ENCODE data around the gene MBIP.
"Not testable (repeated sequence)": the region's sequence is repeated elsewhere in the genome, so short reads cannot be mapped to it uniquely, and the experiment has no call there.

Gene MBIP, protein sequence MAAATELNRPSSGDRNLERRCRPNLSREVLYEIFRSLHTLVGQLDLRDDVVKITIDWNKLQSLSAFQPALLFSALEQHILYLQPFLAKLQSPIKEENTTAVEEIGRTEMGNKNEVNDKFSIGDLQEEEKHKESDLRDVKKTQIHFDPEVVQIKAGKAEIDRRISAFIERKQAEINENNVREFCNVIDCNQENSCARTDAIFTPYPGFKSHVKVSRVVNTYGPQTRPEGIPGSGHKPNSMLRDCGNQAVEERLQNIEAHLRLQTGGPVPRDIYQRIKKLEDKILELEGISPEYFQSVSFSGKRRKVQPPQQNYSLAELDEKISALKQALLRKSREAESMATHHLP

DNA sequence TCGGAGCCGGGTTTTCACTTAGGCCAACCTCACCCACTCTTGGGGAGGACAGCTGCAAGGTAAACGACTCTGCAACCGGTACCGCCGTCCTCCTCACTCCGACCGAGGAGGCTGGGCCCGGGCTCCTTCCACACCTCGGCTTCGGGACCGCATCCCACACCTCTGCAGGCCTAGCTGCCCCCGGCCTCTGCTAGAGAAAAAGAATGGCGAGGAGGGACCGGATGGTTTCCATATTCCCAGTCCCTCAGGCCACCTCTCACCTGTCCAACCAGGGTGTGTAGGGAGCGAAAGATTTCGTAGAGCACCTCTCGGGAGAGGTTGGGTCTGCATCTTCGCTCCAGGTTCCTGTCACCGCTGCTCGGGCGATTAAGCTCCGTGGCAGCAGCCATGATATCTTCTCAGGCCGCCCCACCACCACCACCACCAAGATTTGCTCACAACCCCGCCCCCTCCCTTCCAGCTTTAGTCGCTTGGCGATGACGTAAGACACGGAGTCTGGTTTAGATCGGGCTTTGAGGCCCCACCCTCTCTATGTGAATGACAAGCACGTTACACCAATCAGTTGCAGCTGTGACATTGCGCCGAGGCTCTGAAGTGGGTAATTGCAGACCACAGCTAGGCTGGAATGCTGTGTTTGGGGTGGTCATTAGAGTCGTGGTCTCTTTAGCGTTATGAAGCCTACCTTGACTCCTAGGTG lies at the start of gene MBIP:
MBIP (minus strand) TSS at position 438 of the 697 bp plus-strand sequence; CDS start at position 389, 49 bp downstream.
- peak; percentile 82 to 85 for DNase-seq (ENCODE audit: low read depth in 2 of 2)

DNA sequence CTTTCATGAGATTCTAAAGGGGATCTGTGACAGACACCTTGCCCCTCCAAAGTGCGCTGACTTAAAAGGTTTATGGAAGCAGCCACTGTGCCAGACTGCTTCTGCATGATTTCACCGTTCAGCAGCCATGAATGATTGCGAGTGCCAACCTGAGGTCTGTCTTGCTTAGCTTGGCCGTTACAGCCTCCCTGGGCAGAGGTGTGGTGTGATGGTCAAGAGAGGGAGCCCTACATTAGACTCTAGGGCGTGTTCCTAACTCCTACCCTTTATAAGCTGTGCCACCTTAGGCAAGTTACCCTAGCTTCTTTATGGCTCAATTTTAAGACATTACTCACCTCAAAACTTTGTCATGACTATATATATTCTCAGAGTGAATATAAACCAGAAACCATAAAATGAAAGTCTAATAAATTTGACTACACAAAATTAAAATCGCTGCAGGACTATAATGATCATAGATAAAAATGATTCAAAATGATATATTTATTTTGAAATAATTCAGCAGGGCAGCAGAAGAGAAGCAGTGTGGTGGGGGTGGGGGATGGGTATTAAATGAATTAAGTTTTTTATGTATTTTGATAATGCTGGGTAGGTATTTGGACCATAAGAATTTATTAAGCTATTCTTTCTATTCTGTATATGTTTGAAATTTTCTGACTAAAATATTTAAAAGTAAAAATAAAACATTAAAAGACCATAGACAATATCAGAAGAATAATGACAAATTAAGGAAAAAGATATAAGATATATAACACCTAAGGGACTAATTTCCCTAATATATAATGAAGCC lies 47.7 kb upstream of the MBIP start:
- DNase-seq (ENCODE audit: low read depth in 2 of 2): no peak

DNA sequence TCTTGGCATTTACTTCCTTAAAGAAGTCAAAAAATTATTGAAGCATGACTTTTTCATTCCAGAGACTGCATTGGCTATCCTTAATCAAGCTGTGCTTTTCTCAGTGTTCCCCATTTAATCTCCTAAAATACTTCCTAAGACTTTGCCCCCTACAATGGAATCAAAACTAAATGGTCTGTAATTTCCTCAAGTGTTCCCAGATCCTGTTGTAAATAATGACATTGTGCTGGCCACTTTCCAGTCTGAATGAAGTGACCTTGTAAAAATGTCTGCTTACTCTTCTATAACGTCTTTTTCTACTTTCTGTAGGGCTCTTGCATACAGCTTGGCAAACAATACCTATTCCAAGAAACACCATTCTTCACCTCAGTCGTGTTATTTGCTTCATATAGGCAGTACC lies 45.3 kb upstream of the MBIP start:
- no peak for DNase-seq (ENCODE audit: low read depth in 2 of 2)

DNA sequence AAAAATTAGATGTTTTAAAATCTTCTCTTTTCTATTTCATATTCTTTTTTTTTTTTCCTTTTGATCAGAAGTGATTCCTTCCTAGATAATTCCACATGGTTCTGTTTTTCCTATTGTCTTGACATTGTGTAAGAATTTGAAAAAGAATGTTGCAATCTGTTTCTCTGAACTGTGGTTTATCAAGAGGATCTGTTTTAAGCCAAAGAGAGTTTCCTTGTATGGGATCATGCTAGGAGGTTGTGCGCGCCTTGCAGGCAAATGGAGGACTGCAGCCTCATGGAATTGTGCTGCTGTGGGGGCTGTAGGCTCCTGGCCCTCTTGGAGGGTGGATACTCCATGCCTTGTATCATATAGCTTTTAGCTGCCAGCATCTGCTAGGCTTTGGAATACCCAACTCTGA lies 43.3 kb upstream of the MBIP start:
- no peak for DNase-seq (ENCODE audit: low read depth in 2 of 2)

DNA sequence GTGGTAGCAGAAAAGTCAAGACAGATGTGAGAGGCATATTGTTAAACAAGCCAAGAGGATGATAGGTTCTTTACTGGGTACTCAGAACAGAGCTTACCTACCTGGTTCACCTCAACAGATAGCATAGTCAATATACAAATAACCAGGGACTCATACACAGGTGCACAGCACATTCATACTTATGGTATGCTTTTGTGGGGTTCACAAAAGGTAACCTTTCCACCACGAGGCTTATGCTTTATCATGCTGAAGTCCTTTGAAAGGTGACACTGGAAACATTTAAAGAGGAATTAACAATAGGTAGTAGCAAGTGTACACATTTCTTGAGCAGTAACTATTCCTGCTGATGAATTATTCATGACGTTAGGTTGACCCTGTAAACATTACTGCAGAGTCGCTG lies 42.2 kb upstream of the MBIP start:
- no peak for DNase-seq (ENCODE audit: low read depth in 2 of 2)

DNA sequence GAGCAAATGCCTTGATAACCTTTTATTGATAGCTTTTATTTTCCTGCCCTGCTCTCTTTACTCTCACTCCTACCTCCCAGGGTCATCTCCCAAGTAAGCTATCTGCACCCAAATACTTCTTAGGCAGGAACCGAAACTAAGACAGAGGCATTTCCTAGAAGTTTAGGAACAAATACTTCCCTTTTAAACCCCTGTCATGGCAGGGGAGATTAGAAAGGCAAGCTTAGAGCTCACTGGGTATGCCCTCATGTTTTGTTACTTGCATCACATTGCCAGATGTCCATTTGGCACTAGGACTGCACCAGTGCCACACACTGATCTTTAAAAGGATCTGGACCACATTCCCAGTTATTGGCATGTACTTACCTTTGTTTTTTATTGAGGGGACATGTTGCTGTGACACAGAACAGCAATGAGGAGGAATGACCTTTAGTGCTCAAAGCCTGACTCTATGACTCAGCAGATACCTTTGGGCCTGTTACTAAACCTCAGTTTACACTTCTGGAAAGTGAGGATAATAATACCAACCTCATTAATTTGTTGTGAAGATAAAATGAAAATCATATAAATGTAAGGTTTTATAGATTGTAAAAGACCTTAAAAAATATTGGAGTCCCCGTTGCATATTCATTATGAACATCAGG lies 40.9 kb upstream of the MBIP start:
- no peak for DNase-seq (ENCODE audit: low read depth in 2 of 2)

DNA sequence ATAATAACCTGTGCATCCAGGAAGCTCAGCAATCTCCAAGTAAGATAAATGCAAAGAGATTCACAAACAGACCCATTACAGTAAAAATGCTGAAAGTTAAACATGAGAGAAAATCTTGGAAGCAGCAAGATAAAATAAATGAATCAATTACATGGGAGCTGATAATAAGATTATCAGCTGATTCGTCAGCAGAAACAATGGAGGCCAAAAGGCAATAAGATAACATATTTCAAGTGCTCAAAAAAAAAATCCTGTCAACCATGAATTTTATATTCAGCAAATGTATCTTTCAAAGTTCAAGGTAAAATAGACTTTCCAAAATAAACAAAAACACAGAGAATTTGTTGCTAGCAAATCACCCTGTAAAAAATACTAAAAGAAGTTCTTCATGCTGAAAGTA lies 36.4 kb upstream of the MBIP start:
- no peak for DNase-seq (ENCODE audit: low read depth in 2 of 2)

DNA sequence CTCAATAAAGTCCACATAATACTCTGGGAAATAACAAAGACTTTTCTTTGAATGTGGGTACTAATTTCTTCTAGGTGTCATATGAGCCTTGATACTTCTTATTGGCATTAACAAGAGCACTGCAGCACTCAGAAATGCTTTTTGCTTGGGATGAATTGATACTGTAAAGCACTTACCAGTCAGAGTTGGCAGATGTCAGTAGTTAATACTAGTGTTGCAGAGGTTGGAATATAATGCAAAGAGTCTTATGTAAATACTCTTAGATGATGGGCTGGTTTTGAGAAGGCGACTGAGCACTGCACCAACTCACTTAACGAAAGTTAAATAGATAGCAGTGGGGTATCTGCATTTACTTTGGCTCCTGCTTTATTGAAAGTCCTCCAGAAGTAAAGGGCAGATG lies 25.6 kb upstream of the MBIP start:
- no peak for DNase-seq (ENCODE audit: low read depth in 2 of 2)

DNA sequence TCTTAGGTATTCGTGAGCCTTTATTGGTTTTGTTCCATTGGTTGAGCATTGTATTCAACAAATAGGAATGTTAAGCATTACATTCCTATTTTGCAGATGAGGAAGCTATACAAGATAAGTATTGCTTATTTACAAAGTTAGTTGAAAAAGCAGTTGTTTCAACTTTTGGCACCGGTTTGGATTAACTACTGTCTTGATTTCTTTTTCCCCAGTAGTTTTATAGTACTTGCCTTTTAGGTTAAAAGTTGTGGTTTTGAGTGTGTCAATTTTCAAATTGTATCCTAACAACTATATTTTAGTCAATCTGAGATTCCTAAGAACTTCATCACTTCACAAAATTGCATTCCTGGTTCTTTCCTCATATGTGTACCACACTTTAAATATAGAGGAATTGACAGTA lies 23.8 kb upstream of the MBIP start:
- DNase-seq (ENCODE audit: low read depth in 2 of 2): no peak

DNA sequence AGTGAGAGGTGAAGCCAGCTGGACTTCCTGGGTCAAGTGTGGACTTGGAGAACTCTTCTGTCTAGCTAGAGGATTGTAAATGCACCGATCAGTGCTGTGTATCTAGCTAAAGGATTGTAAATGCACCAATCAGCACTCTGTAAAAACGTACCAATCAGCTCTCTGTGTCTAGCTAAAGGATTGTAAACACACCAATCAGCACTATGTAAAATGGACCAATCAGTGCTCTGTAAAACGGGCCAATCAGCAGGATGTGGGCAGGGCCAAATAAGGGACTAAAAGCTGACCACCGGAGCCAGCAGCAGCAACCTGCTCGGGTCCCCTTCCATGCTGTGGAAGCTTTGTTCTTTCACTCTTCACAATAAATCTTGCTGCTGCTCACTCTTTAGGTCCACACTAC lies 21.4 kb upstream of the MBIP start:
- not testable (repeated sequence) for DNase-seq (ENCODE audit: low read depth in 2 of 2)

DNA sequence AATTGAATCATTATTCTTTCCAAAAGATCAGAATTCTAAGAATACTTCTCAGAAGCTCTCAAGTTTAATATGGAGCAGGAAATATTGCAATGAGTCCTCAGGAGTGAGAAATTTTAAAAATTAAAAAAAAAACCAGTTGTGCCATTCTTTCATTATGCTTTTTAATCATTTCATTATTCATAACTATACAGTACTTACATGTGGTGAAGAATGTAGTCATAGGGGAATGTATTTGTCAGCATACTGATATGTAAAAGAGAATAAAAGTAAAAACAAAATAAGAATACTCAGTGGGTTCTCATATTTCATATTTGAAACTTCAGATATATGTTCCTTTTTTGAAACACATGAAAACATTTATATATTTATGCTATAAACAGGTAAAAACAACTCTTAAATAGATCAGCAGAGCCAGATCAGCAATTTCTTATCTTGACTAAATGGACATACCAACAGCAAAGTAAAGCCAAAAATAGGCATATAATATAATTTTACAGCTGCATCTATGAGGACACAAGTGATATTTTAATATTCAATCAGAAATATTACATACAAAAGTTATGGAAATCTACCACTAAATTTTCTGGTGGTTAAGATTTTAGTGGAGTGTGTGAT lies 19.9 kb upstream of the MBIP start:
- DNase-seq (ENCODE audit: low read depth in 2 of 2): no peak

DNA sequence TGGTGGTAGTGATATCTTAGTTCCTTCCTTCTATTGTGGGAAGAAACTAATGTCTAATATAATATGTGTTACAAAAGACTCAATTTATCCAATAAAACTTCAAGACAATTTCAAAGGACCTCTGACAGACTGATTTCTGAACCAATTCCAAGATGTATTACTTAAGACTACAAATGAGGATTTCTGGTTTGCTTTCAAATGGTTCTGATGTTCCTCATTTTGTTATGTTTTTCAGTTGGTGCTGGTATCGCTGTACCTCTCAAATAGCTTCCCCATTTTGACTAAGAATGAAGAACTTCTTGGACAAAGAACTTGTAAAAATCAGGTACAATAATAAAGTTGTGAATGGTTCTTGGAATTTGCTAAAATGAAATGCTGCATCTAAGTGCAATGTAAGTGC lies 19.4 kb upstream of the MBIP start:
- no peak for DNase-seq (ENCODE audit: low read depth in 2 of 2)

DNA sequence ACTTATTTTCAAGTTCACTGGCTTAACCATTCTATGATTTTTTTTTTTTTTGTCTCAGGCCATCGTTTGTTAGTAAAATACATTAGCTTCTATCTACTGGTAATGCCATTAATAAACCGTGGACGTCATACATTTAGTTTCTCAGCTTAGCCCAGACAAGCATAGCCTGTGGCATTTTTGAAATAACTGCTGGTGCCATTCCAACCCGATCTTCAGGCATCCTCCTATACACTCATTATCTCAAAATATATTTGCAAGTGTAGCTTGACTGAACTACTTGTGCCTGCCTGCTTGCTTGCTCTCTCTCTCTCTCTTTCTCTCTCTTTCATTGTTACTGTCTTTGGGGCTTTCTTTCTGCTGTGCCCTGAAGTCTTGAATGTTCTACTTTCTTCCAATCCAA lies 12.7 kb upstream of the MBIP start:
- DNase-seq (ENCODE audit: low read depth in 2 of 2): no peak

DNA sequence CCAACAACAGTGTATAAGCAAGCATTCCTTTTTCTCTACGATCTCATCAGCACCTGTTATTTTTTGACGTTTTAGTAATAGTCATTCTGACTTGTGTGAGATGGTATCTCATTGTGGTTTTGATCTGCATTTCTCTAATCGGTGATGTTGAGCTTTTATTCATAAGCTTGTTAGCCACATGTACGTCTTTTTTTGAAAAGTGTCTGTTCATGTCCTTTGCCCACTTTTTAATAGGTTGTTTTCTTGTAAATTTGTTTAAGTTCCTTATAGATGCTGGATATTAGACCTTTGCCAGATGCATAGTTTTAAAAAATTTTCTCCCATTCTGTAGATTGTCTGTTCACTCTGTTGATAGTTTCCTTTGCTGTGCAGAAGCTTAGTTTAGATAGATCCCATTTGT lies 7.1 kb upstream of the MBIP start:
- not testable (repeated sequence) for DNase-seq (ENCODE audit: low read depth in 2 of 2)

DNA sequence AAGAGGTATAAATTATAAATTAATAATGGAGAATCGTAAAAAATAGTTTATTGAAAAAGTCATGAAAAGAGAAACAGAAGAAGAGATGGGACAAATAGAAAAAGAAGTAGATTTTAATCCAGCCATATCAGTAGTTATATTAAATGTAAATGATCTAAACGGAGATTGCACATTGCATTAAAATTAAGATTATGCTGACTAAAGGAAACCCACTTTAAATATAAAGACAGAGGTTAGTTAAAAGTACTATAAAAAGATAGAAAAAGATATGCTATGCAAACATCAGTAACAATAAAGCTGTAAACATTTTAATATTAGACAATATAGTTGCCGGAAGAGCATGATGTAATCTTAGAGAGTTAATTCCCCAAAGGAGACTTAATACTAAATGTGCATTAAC lies 5.4 kb upstream of the MBIP start:
- no peak for DNase-seq (ENCODE audit: low read depth in 2 of 2)

DNA sequence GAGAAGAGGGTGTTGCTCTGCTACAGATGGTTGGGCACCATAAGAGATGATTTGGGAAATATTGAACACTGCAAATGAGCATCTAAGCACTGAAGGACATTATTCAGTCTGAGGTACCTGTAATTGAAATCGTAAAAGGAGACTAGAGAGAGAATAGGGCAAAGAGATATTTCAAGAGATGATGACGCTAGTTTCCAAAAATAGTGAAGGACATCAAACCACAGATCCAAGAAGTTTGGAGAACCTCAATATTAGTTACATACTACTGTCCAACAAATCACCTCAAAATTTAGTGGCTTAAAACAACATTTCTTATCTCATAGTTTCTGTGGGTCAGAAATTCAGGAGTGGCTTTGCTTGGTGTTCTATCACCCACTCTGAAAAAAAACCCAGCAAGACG lies 4.5 kb upstream of the MBIP start:
- DNase-seq (ENCODE audit: low read depth in 2 of 2): no peak

DNA sequence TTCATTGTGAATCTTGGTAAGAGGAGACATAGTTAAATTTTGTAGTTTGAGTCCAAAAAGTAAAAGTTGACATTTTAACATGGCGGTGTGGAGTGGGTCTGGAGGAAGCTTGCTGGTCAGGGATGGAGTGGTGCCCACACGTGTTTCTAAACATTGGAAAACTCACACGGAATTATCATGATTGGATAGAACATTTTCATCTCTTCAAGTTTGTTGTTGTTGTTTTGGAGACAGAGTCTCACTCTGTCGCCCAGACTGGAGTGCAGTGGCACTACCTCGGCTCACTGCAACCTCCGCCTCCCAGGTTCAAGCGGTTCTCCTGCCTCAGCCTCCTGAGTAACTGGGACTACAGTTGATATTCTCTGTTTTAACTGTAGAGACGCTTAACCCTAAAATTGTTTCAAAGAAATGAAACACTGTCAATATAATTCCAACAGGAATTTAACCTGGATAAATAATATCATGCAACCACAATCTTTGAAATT lies 502 bp upstream of the MBIP start:
- DNase-seq (ENCODE audit: low read depth in 2 of 2): no peak

DNA sequence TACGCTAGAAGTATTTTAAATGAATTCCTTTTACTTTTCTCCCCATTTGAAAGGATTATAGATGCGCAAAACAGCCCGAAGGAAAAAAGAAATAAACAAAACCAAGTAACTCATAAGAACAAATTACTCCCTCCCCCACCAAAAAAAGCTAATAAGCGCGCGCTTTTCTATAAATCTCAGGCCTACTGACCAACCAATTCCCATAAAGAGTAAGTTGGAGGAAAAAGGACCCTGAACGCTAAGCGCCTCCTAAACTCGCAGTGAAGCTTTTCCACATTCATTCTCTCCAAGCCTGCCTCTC lies 588 bp downstream of the MBIP start:
- DNase-seq (ENCODE audit: low read depth in 2 of 2): no peak

DNA sequence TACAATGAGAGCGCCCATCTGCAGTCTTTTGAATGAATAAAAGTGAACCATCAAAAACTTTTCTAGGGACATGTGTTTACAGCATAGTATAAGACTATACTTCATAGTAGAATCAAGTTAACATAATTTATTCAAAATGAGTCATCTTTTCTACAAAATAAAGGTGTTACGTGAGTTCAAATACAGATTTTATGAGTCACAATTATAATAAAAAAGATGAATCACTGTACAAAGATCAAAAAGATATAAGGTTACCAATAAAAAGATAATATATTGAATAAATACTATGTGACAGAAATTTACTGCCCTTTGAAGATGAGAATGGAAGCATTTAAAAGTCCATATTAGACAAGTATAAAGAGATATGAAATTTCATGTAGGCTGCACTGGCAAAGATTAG lies 2.8 kb downstream of the MBIP start:
- DNase-seq (ENCODE audit: low read depth in 2 of 2): no peak

DNA sequence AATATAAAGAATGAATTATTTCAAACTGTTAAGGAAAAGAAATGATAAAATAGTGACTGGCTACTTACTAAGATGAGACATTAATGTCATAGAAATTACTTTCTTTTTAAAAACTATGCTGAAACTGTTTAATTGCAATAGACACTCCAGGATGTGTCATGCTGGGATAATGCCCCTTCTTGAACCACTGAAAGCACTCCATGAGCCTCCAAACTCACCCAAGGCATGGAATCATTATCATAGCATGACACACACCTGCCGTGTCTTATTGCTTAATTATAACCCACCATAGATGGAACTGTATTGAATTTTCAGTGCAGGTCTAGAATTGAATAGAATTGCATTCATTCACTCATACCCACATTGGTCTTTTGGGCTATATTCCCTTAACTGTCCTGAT lies 4.3 kb downstream of the MBIP start:
- no peak for DNase-seq (ENCODE audit: low read depth in 2 of 2)

DNA sequence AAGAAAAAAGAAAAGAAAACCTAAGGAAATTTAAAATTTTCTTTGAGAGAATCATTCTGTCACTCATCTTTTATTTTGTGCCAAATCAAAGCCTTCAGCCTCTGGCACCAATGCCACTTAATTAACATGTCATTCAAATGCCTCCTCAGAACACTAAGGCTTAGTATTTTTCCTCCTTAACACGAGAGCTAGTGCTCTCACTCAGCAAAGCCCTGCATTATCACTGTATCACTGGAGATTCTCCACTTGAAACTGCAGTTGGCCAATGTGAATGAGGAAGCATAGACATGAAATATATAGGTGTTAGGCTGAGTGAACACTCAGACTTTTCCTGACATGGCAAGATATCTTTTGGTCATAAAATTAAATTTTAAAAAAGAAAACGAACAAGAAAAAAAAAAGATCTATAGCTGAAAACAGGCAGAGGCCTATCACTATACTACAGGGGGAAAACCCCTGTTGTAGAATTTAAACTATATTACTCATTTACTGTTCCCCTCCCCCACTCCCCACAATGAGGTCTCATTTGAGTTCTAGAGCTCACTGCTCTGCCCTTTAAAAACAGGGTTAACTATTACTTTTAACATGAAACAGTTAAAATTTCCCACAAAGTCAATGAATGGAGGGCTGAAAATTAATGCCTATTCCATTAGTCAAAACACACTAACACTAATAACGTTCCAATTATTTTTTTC lies 5.1 kb downstream of the MBIP start:
- no peak for DNase-seq (ENCODE audit: low read depth in 2 of 2)

Measured in activated CD8-positive, alpha-beta memory T cell treated with anti-CD3 and anti-CD28 coated beads for 4 hours (primary cell).